Measurements from ENCODE around the gene SLPI. TPM values are rescaled to one million over a fixed set of nuclear protein-coding genes. Genes with fewer than 3 reads are reported as not detected.

Gene SLPI
- total RNA-seq, 4 donors from 2014 or later: 97.4 to 632 (median 292) TPM

DNA sequence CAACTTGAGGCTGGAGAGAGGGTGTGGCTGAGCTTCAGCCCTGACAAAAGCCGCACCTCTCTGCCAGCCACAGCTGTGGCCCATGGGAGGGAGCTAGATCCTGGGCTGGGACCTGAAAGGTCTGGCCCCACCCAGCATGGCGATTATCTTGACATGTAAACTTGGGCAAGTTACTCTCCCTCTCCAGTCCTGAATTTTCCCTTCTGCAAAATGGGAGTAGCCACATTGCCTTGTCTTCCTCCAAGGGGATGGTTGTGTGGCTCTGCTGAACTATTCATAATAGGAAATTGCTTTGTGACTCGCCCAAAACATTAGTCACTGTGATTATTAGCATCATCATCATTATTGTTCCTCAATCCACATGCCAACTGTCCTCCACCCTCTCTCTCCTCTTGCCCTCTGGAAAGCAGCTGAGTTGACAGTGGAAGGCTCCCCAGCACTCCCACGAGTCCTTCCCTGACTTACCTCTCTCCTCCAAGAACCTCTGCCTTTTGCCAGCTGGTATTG is 29.2 kb upstream of the SLPI start:
- Histone ChIP-seq H3K27me3 (no peaks in the 10 kb centered on the region), H3K27ac (no peak overlapping the region), H3K4me3 (no peak overlapping the region), H3K36me3 (no peaks in the 10 kb centered on the region), H3K9me3 (no peaks in the 10 kb centered on the region), H3K4me1 (peaks cover 21% of the 10 kb centered on the region)
- no peak for DNase-seq (ENCODE audit: low spot score in 2 of 2)
- 34% methylated on average over 3 of the region's 4 CpGs for WGBS
- peak in 1 of 3 donors; percentile 4 for TF ChIP-seq POLR2AphosphoS5 (IDR thresholded peaks at IDR 0.05)
- TF ChIP-seq, protein P1, sequence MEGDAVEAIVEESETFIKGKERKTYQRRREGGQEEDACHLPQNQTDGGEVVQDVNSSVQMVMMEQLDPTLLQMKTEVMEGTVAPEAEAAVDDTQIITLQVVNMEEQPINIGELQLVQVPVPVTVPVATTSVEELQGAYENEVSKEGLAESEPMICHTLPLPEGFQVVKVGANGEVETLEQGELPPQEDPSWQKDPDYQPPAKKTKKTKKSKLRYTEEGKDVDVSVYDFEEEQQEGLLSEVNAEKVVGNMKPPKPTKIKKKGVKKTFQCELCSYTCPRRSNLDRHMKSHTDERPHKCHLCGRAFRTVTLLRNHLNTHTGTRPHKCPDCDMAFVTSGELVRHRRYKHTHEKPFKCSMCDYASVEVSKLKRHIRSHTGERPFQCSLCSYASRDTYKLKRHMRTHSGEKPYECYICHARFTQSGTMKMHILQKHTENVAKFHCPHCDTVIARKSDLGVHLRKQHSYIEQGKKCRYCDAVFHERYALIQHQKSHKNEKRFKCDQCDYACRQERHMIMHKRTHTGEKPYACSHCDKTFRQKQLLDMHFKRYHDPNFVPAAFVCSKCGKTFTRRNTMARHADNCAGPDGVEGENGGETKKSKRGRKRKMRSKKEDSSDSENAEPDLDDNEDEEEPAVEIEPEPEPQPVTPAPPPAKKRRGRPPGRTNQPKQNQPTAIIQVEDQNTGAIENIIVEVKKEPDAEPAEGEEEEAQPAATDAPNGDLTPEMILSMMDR (IDR thresholded peaks at IDR 0.05): no peak
- no peak for TF ChIP-seq EP300 (IDR thresholded peaks at IDR 0.05)
- TF ChIP-seq POLR2A (IDR thresholded peaks at IDR 0.05): no peak

DNA sequence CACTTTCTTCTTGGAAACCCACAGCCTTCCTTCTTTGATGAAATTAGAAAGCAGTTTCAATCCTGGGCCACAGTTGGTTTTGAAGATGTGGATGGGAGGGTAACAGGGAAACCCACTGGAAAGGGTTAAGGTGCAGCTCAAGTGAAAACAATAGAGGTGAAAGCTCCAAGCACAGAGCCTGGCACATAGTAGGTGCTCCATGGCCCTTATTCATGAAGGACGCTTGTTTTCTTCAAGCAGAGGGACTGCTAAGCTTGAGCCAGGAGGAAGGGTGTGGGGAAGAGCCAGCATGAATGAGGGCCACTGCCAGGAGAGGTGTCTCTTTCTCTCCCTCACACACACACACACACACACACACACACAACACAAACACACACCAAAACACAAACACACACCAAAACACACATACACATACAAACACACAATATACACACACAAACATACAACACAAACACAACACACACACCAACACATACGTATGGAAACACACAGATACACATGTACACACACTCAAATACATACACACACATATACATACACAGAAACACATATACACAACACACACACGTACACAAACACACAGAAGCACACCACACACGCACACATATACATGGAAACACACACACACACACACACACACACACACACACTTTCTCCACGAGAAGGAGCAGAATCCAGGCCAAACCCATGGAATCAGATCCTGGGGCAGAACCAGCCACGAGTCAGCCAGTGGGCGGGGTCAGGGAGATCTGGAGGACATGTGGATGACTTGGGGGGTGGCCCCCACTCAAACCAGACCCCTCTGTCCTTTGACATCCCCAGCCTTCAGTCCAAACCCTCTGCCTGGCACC is 28.6 kb upstream of the SLPI start:
- WGBS: 60% methylated on average over 7 of the region's 7 CpGs
- H3K27ac ChIP-seq: no peak overlapping the region
- no peaks in the 10 kb centered on the region for H3K9me3 ChIP-seq
- DNase-seq (ENCODE audit: low spot score in 2 of 2): no peak
- no peaks in the 10 kb centered on the region for H3K36me3 ChIP-seq
- no peak overlapping the region for H3K4me3 ChIP-seq
- TF ChIP-seq POLR2A (IDR thresholded peaks at IDR 0.05) (no peak), POLR2AphosphoS5 (IDR thresholded peaks at IDR 0.05) (no peak), EP300 (IDR thresholded peaks at IDR 0.05) (no peak)
- TF ChIP-seq, protein P1 (IDR thresholded peaks at IDR 0.05): no peak
- peaks cover 21% of the 10 kb centered on the region for H3K4me1 ChIP-seq
- H3K27me3 ChIP-seq: no peaks in the 10 kb centered on the region

DNA sequence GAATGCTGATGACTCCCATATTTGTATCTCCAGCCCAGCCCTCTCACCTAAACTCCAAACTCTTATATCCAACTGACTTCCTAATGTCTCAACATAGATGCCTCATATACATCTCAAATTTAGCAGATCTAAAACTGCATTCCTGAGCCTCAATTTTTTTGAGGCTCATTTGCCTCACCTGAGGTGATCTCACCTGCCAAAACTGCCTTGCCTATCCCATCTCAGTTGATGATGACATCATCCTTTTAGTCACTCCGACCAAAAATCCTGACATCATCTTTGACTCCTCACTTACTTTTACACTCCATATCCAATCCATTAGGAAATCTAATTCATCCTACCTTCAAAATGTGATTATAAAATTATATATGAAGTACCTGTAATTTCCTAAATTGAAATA is 25.6 kb upstream of the SLPI start:
- DNase-seq (ENCODE audit: low spot score in 2 of 2): no peak
- no peak overlapping the region for H3K4me3 ChIP-seq
- WGBS: 39% methylated on average over 1 of the region's 1 CpG
- no peak overlapping the region for H3K27ac ChIP-seq
- peaks cover 13% of the 10 kb centered on the region for H3K4me1 ChIP-seq
- TF ChIP-seq, protein P1 (IDR thresholded peaks at IDR 0.05): no peak
- TF ChIP-seq EP300 (IDR thresholded peaks at IDR 0.05) (no peak), POLR2AphosphoS5 (IDR thresholded peaks at IDR 0.05) (no peak), POLR2A (IDR thresholded peaks at IDR 0.05) (no peak)
- H3K9me3 ChIP-seq: no peaks in the 10 kb centered on the region
- no peaks in the 10 kb centered on the region for H3K27me3 ChIP-seq
- H3K36me3 ChIP-seq: no peaks in the 10 kb centered on the region

DNA sequence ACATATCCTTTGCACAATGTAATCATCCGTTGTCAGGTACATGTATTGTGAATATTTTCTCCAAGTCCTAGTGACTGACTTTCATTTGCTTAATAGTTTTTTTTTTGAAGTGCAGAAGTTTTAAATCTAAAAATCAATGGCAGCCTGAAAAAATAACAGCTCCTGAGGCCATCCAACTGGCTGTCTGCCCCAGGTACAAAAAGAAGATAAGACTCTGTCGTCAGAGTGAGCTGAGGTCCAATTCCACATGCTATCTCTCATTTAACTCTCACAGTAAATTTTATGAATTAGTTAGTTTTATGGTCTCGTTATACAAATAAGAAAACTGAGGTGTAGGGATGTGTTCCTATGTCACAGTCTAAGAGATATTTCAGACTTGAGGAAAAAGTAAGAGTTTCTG is 21.0 kb upstream of the SLPI start:
- WGBS: 57% methylated on average over 3 of the region's 3 CpGs
- no peaks in the 10 kb centered on the region for H3K4me1 ChIP-seq
- no peak overlapping the region for H3K27ac ChIP-seq
- H3K9me3 ChIP-seq: no peaks in the 10 kb centered on the region
- DNase-seq (ENCODE audit: low spot score in 2 of 2): no peak
- H3K36me3 ChIP-seq: no peaks in the 10 kb centered on the region
- H3K4me3 ChIP-seq: no peak overlapping the region
- H3K27me3 ChIP-seq: no peaks in the 10 kb centered on the region
- no peak for TF ChIP-seq EP300 (IDR thresholded peaks at IDR 0.05)
- TF ChIP-seq, protein P1 (IDR thresholded peaks at IDR 0.05): no peak
- TF ChIP-seq POLR2AphosphoS5 (IDR thresholded peaks at IDR 0.05): no peak
- TF ChIP-seq POLR2A (IDR thresholded peaks at IDR 0.05): no peak

DNA sequence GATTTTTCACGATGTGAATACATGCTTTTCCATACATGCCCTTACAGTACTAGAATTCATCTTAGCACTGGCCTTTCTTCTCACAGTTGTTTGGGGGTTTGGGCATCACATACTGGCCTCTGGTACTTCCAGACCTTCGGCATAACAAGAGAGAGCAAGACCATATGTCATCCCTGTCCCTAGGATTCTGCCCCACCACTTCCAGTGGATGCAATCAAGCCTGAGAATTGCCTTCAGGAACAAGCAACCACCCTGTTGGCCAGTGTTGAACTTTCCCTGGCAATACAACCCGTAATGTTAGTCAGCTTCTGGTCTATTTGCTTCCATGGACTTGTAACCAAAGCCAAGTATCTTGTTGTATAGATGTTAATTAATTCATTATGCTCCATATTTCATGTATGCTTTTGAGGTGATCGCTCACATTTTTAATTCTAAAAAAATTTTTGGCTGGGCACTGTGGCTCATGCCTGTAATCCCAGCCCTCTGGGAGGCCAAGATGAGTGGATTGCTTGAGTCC is 15.4 kb upstream of the SLPI start:
- 56% methylated on average over 4 of the region's 4 CpGs for WGBS
- no peak for DNase-seq (ENCODE audit: low spot score in 2 of 2)
- Histone ChIP-seq H3K27ac (no peak overlapping the region), H3K36me3 (no peaks in the 10 kb centered on the region), H3K27me3 (no peaks in the 10 kb centered on the region), H3K4me1 (no peaks in the 10 kb centered on the region), H3K9me3 (no peaks in the 10 kb centered on the region), H3K4me3 (no peak overlapping the region)
- TF ChIP-seq EP300 (IDR thresholded peaks at IDR 0.05): no peak
- TF ChIP-seq, protein P1 (IDR thresholded peaks at IDR 0.05): no peak
- no peak for TF ChIP-seq POLR2AphosphoS5 (IDR thresholded peaks at IDR 0.05)
- no peak for TF ChIP-seq POLR2A (IDR thresholded peaks at IDR 0.05)
